Left lung (tissue), 10 donors: ENCODE measurements around the gene WBP2. TPM values are rescaled to one million over a fixed set of nuclear protein-coding genes. Genes with fewer than 3 reads are reported as not detected.

ENCODE experiments used
- ATAC-seq: fragments of 200-7000 bp; cut with Tn5 transposase; one replicate; pipeline ENCODE4 v1.9.1; 2020; ENCODE audit warnings: moderate library complexity
- DNase-seq, 4 donors: peaks; one replicate each; pipeline ENCODE4 v3.0.0-alpha.2; 2013 to 2020
- H3K27ac ChIP-seq, 2 donors: fragments of 200-600 bp; sonication (generic) in 1 of 2; one replicate each; pipeline versions ENCODE4 v1.5.0 to v1.8.0; 2020 to 2021
- H3K27me3 ChIP-seq, 2 donors: fragments of 200-600 bp; sonication (generic) in 1 of 2; one replicate each; pipeline versions ENCODE4 v1.5.0 to v1.8.0; 2020 to 2021
- H3K36me3 ChIP-seq, 2 donors: fragments of 200-600 bp; sonication (generic) in 1 of 2; one replicate each; pipeline versions ENCODE4 v1.5.0 to v1.8.0; 2020 to 2021
- H3K4me1 ChIP-seq, 2 donors: fragments of 200-600 bp; one replicate each; pipeline ENCODE4 v1.8.0; 2021
- H3K4me3 ChIP-seq, 2 donors: fragments of 200-600 bp; sonication (generic) in 1 of 2; one replicate each; pipeline versions ENCODE4 v1.5.0 to v1.8.0; 2020 to 2021; ENCODE audit warnings: mild to moderate bottlenecking in 1 of 2
- H3K9me3 ChIP-seq, 2 donors: fragments of 200-600 bp; sonication (generic) in 1 of 2; one replicate each; pipeline versions ENCODE4 v1.5.0 to v1.8.0; 2020 to 2021
- intact Hi-C, 2 donors: fragments of 100-400 bp; cut with DNase I; formaldehyde crosslinking; loops; one replicate each; pipeline versions ENCODE4 v1.11.2 to v1.14.2; 2022
- polyA plus RNA-seq, 6 donors: library from polyadenylated mRNA; unstranded; fragments of 120-200 nt; gene quantifications; one replicate each; pipeline ENCODE4 v1.2.1, GENCODE V29; 2013; ENCODE audit not compliant: insufficient read length in 6 of 6
- total RNA-seq, 2 donors: library from RNA; stranded (reverse); fragmentation: NEBNext Ultra II Directional; extraction: Animal tissue kit (Norgen Biotek cat#: 25700); gene quantifications; one replicate each; pipeline ENCODE4 v1.2.1, GENCODE V29; 2021
- TF ChIP-seq, protein P1 (sequence below), 2 donors: fragments of 200-600 bp; sonication (generic) in 1 of 2; IDR thresholded peaks; one replicate each; pipeline versions ENCODE4 v1.5.0 to v1.8.0; 2021; ENCODE audit warnings: antibody characterized with exemption in 2 of 2
- donor health status: DM: no; HTN: yes; CAD: no.
- donor health status: DM: no; HTN: no; CAD: no.

The WBP2 gene
- total and polyA plus RNA-seq, 8 donors: 64.1 to 132 (median 75.6) TPM

DNA sequence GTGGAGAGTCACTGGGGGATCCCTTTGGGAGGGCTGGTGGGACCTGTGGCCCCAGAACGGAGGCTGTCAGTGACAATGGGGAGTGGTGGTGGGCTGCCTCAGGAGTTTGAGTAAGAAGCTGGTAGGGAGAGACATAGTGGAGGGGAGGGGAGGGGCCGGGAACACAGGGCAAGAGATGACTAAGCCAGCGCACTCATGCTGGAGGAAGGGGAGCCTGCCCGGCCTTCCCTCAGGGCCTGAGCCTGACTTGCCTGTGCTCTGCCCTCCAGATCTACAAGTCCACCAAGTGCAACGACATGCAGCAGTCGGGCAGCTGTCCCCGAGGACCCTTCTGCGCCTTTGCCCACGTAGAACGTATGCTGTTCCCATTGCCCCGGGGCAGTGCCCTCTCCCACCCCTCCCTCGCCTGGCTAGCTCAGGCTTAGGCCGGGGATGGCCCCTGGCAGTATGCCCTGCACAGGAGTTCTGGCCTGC is 40.2 kb downstream of the WBP2 start:
- Histone ChIP-seq H3K4me3 (no peak overlapping the region), H3K27me3 (no peaks in the 10 kb centered on the region), H3K9me3 (no peaks in the 10 kb centered on the region), H3K4me1 (no peaks in the 10 kb centered on the region), H3K27ac (no peak overlapping the region), H3K36me3 (peaks cover 0 to 97% of the 10 kb centered on the region in 2 donors)
- DNase-seq (peak in 1 of 4 donors; percentile 70), ATAC-seq (no peak)
- TF ChIP-seq, protein P1, sequence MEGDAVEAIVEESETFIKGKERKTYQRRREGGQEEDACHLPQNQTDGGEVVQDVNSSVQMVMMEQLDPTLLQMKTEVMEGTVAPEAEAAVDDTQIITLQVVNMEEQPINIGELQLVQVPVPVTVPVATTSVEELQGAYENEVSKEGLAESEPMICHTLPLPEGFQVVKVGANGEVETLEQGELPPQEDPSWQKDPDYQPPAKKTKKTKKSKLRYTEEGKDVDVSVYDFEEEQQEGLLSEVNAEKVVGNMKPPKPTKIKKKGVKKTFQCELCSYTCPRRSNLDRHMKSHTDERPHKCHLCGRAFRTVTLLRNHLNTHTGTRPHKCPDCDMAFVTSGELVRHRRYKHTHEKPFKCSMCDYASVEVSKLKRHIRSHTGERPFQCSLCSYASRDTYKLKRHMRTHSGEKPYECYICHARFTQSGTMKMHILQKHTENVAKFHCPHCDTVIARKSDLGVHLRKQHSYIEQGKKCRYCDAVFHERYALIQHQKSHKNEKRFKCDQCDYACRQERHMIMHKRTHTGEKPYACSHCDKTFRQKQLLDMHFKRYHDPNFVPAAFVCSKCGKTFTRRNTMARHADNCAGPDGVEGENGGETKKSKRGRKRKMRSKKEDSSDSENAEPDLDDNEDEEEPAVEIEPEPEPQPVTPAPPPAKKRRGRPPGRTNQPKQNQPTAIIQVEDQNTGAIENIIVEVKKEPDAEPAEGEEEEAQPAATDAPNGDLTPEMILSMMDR (IDR thresholded peaks at IDR 0.05): no peak
- intact Hi-C loops: no loop called here

DNA sequence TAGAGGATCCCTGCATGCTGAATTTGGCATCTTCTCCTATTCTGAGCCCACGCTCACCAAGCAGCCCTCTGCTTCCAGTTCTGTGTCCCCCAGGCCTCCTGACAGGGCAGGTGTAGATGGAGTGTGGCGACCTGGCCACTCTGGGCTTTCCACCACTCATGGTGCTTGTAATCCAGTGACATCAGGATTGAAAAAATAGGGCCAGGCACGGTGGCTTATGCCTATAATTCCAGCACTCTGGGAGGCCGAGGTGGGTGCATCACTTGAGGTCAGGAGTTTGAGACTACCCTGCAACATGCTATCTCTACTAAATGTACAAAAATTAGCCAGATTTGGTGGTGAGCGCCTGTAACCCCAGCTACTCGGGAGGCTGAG is 41.1 kb downstream of the WBP2 start:
- Histone ChIP-seq H3K27me3 (no peaks in the 10 kb centered on the region), H3K27ac (no peak overlapping the region), H3K4me3 (no peak overlapping the region), H3K36me3 (peaks cover 0 to 94% of the 10 kb centered on the region in 2 donors), H3K4me1 (no peaks in the 10 kb centered on the region), H3K9me3 (no peaks in the 10 kb centered on the region)
- DNase-seq (peak in 1 of 4 donors; percentile 13), ATAC-seq (no peak)
- intact Hi-C loops: no loop called here
- TF ChIP-seq, protein P1 (IDR thresholded peaks at IDR 0.05): no peak

DNA sequence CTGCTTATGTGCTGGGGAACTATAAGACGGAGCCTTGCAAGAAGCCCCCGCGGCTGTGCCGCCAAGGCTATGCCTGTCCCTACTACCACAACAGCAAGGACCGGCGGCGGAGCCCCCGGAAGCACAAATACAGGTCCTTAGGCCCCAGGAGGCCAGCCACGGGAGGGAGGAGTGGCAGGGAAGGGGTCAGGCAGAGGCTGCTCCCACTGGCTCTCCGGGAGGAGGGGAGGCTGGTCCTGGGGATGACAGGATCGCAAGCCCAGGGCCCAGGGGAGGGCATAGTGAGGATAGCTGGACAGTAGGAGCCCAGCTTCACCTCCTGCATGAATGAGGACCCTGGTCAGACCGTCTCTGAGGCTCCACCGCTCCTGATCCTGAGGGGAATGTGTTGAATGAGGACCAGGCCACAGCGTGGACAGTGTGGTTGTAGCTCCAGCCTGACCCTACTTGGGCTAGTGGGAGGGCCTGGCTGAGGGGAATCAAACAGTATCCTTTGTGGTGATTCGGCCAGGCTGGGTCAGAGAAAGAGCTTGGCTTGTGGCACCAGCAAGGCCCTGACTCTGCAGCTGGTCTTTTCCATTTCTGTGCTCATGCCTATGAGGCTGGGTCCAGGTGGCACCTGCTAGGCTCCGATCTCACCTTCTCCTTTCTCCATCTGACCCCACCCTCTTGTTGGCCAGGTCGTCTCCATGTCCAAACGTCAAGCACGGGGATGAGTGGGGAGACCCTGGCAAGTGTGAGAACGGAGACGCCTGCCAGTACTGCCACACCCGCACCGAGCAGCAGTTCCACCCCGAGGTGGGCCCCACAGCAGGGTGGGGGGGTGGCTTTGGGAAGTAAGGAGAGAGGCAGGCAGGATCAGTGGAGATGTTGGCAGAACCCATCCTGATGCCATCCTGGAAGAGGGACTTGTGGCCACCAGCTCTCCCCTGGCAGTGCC is 41.8 kb downstream of the WBP2 start:
- H3K36me3 ChIP-seq: peaks cover 0 to 88% of the 10 kb centered on the region in 2 donors

DNA sequence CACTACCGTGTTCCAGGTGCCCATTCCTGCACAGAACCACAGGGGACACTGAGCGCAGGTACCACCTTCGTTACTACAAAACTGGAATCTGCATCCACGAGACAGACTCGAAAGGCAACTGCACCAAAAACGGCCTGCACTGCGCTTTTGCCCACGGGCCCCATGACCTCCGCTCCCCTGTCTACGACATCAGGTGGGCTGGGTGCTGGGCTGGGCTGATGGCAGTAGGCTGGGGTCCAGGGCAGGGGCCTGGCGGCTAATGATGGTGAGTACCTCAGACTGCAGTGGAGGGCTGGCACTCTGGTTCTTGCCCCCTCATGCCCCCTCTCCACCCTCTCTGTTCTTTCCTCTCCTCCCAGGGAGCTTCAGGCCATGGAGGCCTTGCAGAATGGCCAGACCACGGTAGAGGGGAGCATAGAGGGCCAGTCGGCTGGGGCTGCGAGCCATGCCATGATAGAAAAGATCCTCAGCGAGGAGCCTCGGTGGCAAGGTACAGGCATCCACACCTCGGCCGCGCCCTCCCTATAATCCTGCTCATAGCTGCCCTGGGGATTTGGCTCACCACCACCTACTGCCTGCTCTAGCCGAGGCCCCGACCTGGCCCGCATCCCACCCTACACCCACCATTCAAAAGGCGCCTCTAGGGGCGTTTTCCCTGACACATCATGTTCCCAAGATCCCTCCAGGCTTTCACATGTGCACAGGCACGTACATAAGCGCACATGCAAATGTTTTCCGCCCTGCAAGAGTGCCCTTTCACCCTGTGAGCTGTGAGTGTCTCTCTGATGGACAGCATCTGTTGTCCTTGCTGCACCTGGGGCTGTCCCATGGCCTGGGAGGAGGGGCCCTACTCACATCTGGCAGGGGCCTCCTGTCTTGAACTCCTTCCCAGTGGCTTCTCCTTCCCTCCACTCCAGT is 42.8 kb downstream of the WBP2 start:
- Histone ChIP-seq H3K9me3 (no peaks in the 10 kb centered on the region), H3K27ac (no peak overlapping the region), H3K27me3 (no peaks in the 10 kb centered on the region), H3K4me3 (no peak overlapping the region), H3K36me3 (peaks cover 0 to 78% of the 10 kb centered on the region in 2 donors), H3K4me1 (no peaks in the 10 kb centered on the region)
- DNase-seq: peak in 1 of 4 donors; percentile 51
- TF ChIP-seq, protein P1 (IDR thresholded peaks at IDR 0.05): no peak
- ATAC-seq: no peak
- intact Hi-C loops: no loop called here

More for the DNA sequence above, 41.8 kb downstream of the WBP2 start:
- no peak overlapping the region for H3K4me3 ChIP-seq
- no peaks in the 10 kb centered on the region for H3K4me1 ChIP-seq
- no peaks in the 10 kb centered on the region for H3K27me3 ChIP-seq
- intact Hi-C loops: no loop called here
- TF ChIP-seq, protein P1 (IDR thresholded peaks at IDR 0.05): no peak
- no peak overlapping the region for H3K27ac ChIP-seq
- no peaks in the 10 kb centered on the region for H3K9me3 ChIP-seq
- ATAC-seq (no peak), DNase-seq (peak in 1 of 4 donors; percentile 71)
